SK-N-MC (cell line): Measurements from ENCODE around the gene SLBP.

Experiments
- DNase-seq: peaks from one replicate; pipeline ENCODE4 v3.0.0-alpha.2; 2011; ENCODE audit warnings: low read depth, low spot score
- H3K27ac ChIP-seq: fragments of 200-600 bp; sonication (generic); 2 replicates; pipeline ENCODE4 v1.5.1; 2016; ENCODE audit warnings: mixed run types
- H3K36me3 ChIP-seq: fragments of 200-600 bp; sonication (generic); 2 replicates; pipeline ENCODE4 v1.6.1; 2017; ENCODE audit warnings: antibody characterized with exemption, low read length, mixed read lengths; ENCODE audit not compliant: insufficient read depth
- H3K4me3 ChIP-seq: fragments of 200-600 bp; sonication (generic); 2 replicates; pipeline ENCODE4 v1.5.1; 2016
- H3K9ac ChIP-seq: fragments of 200-600 bp; sonication (generic); 2 replicates; pipeline ENCODE4 v1.8.0; 2017; ENCODE audit warnings: mixed run types, mixed read lengths; ENCODE audit not compliant: insufficient read length
- H3K9me3 ChIP-seq: fragments of 200-600 bp; sonication (generic); 2 replicates; pipeline ENCODE4 v1.6.1; 2017; ENCODE audit warnings: low read depth, mild to moderate bottlenecking, antibody characterized with exemption, low read length, moderate library complexity, mixed read lengths
- EZH2 ChIP-seq: fragments of 200-600 bp; sonication (generic); IDR thresholded peaks from one replicate; pipeline ENCODE4 v1.6.1; 2017; ENCODE audit warnings: antibody characterized with exemption
- FOXP2 ChIP-seq: optimal IDR thresholded peaks from 2 replicates; pipeline ENCODE3; 2011; ENCODE audit warnings: mild to moderate bottlenecking, moderate library complexity; ENCODE audit not compliant: insufficient read depth; ENCODE audit errors: extremely low read length, control extremely low read depth
- POLR2AphosphoS5 ChIP-seq: IDR thresholded peaks from 2 replicates; pipeline ENCODE4 v1.6.1; 2012; ENCODE audit warnings: mild to moderate bottlenecking, low read depth, low read length, borderline replicate concordance

The SLBP gene

GRCh38 chr4:1690698-1691097 lies 21.4 kb downstream of the SLBP start:
- TF ChIP-seq EZH2 (no peak), POLR2AphosphoS5 (no peak), FOXP2 (no peak)
- Histone ChIP-seq H3K9me3 (no peaks in the 10 kb centered on the region), H3K4me3 (no peak overlapping the region), H3K36me3 (peaks cover 55% of the 10 kb centered on the region), H3K9ac (no peak overlapping the region), H3K27ac (no peak overlapping the region)
- no peak for DNase-seq

GRCh38 chr4:1686440-1687036 lies 25.6 kb downstream of the SLBP start:
- H3K9ac ChIP-seq = no peak overlapping the region
- TF ChIP-seq EZH2 (no peak), POLR2AphosphoS5 (no peak), FOXP2 (no peak)
- H3K36me3 ChIP-seq = peaks cover 14% of the 10 kb centered on the region
- H3K4me3 ChIP-seq = no peak overlapping the region
- peak overlapping the region; percentile 11 for H3K27ac ChIP-seq
- H3K9me3 ChIP-seq = no peaks in the 10 kb centered on the region
- DNase-seq = no peak

- DNase-seq = no peak
Observed at GRCh38 chr4:1685235-1686150, 26.6 kb downstream of the SLBP start.

GRCh38 chr4:1684506-1685234 lies 27.4 kb downstream of the SLBP start:
- H3K27ac ChIP-seq = no peak overlapping the region

More at GRCh38 chr4:1685235-1686150, 26.6 kb downstream of the SLBP start:
- no peaks in the 10 kb centered on the region for H3K9me3 ChIP-seq
- peaks cover 3% of the 10 kb centered on the region; the same call in 1 of the 2 replicates for H3K36me3 ChIP-seq
- no peak overlapping the region for H3K27ac ChIP-seq
- H3K4me3 ChIP-seq = no peak overlapping the region
- no peak overlapping the region for H3K9ac ChIP-seq
- TF ChIP-seq POLR2AphosphoS5 (no peak), EZH2 (no peak), FOXP2 (no peak)

GRCh38 chr4:1683736-1684505 lies 28.2 kb downstream of the SLBP start, which contains the start of gene FAM53A:
FAM53A (minus strand) TSS chr4:1684313; CDS start chr4:1668741, 15,572 bp downstream.
- DNase-seq = no peak
- Histone ChIP-seq H3K4me3 (peak within 1 kb of the TSS; percentile 83), H3K27ac (peak within 1 kb of the TSS; percentile 8; the same call in 1 of the 2 replicates), H3K9me3 (no peaks in the 10 kb centered on the region), H3K36me3 (no peaks in the 10 kb centered on the region), H3K9ac (peak within 1 kb of the TSS; percentile 72)
- TF ChIP-seq POLR2AphosphoS5 (peak; percentile 37; the same call in 1 of the 2 replicates), EZH2 (no peak)

More at GRCh38 chr4:1684506-1685234, 27.4 kb downstream of the SLBP start:
- Histone ChIP-seq H3K36me3 (no peaks in the 10 kb centered on the region), H3K9ac (no peak overlapping the region), H3K9me3 (no peaks in the 10 kb centered on the region), H3K4me3 (no peak overlapping the region)
- TF ChIP-seq POLR2AphosphoS5 (no peak), FOXP2 (no peak), EZH2 (no peak)
- DNase-seq = no peak

- no peaks in the 10 kb centered on the region for H3K36me3 ChIP-seq
- peak overlapping the region; percentile 72 for H3K9ac ChIP-seq
- no peak for DNase-seq
- peak overlapping the region; percentile 8; the same call in 1 of the 2 replicates for H3K27ac ChIP-seq
- TF ChIP-seq POLR2AphosphoS5 (no peak), FOXP2 (no peak), EZH2 (no peak)
- no peaks in the 10 kb centered on the region for H3K9me3 ChIP-seq
- peak overlapping the region; percentile 83 for H3K4me3 ChIP-seq
Observed at GRCh38 chr4:1683261-1683735, 28.8 kb downstream of the SLBP start.

- TF ChIP-seq EZH2 (no peak), POLR2AphosphoS5 (no peak), FOXP2 (no peak)
- Histone ChIP-seq H3K4me3 (peak overlapping the region; percentile 83), H3K27ac (peak overlapping the region; percentile 8; the same call in 1 of the 2 replicates), H3K9ac (peak overlapping the region; percentile 72), H3K36me3 (no peaks in the 10 kb centered on the region), H3K9me3 (no peaks in the 10 kb centered on the region)
- DNase-seq = no peak
Observed at GRCh38 chr4:1682860-1683259, 29.3 kb downstream of the SLBP start.

- Histone ChIP-seq H3K27ac (no peak overlapping the region), H3K9me3 (no peaks in the 10 kb centered on the region), H3K4me3 (no peak overlapping the region), H3K36me3 (no peaks in the 10 kb centered on the region), H3K9ac (no peak overlapping the region)
- TF ChIP-seq FOXP2 = no peak
- no peak for TF ChIP-seq POLR2AphosphoS5
- no peak for TF ChIP-seq EZH2
- DNase-seq = no peak
Observed at GRCh38 chr4:1678244-1678643, 33.9 kb downstream of the SLBP start.
